Smooth muscle cell (in vitro differentiated cells): ENCODE measurements around the gene RALGPS1. TPM values are rescaled to one million over a fixed set of nuclear protein-coding genes. Genes with fewer than 3 reads are reported as not detected.

Experiments used
- DNase-seq: peaks from one replicate; lab custom pipeline; 2025; ENCODE audit not compliant: unreplicated experiment; lab: John Stamatoyannopoulos, UW
- H2AFZ ChIP-seq: fragments of 200-600 bp; sonication (generic); 2 replicates; pipeline ENCODE4 v1.6.0; 2016; ENCODE audit warnings: antibody characterized with exemption, low read depth, mild to moderate bottlenecking
- H3F3A ChIP-seq: fragments of 200-600 bp; sonication (generic); 2 replicates; pipeline ENCODE4 v1.6.0; 2017; ENCODE audit warnings: antibody characterized with exemption, low read depth
- H3K27ac ChIP-seq: fragments of 200-600 bp; sonication (generic); 2 replicates; pipeline ENCODE4 v1.5.1; 2016; ENCODE audit warnings: low read depth, mild to moderate bottlenecking
- H3K27me3 ChIP-seq: fragments of 200-600 bp; sonication (generic); 2 replicates; pipeline ENCODE4 v1.6.1; 2016; ENCODE audit warnings: low read depth, mild to moderate bottlenecking
- H3K36me3 ChIP-seq: fragments of 200-600 bp; sonication (generic); 2 replicates; pipeline ENCODE4 v1.5.1; 2016; ENCODE audit warnings: low read depth
- H3K4me1 ChIP-seq: fragments of 200-600 bp; sonication (generic); 2 replicates; pipeline ENCODE4 v1.5.1; 2016; ENCODE audit warnings: low read depth
- H3K4me2 ChIP-seq: fragments of 200-600 bp; sonication (generic); 2 replicates; pipeline ENCODE4 v1.6.0; 2016; ENCODE audit warnings: mild to moderate bottlenecking
- H3K4me3 ChIP-seq: fragments of 200-600 bp; sonication (generic); 2 replicates; pipeline ENCODE4 v1.5.1; 2016; ENCODE audit warnings: mild to moderate bottlenecking
- H3K79me2 ChIP-seq: fragments of 200-600 bp; sonication (generic); 2 replicates; pipeline ENCODE4 v1.6.0; 2016; ENCODE audit warnings: low read depth, mild to moderate bottlenecking
- H3K9ac ChIP-seq: fragments of 200-600 bp; sonication (generic); 2 replicates; pipeline ENCODE4 v1.6.0; 2016; ENCODE audit warnings: low read depth
- H3K9me3 ChIP-seq: fragments of 200-600 bp; sonication (generic); replicated peaks from 2 replicates; pipeline ENCODE4 v1.5.1; 2016; ENCODE audit warnings: low read depth
- H4K20me1 ChIP-seq: fragments of 200-600 bp; sonication (generic); 2 replicates; pipeline ENCODE4 v1.6.0; 2016; ENCODE audit warnings: low read depth
- CTCF ChIP-seq: fragments of 200-600 bp; sonication (generic); IDR thresholded peaks from 2 replicates; pipeline ENCODE4 v1.5.1; 2017; ENCODE audit warnings: borderline replicate concordance, mild to moderate bottlenecking, antibody characterized with exemption; ENCODE audit not compliant: insufficient read depth, poor library complexity, severe bottlenecking
- WGBS: methylation state at CpG from one replicate; pipeline ENCODE4 v1.1.7; 2016; ENCODE audit warnings: low lambda C conversion rate; 5-methylcytosine and 5-hydroxymethylcytosine counted together
- polyA plus RNA-seq: library from polyadenylated mRNA; unstranded; fragments of >200 nt; fragmentation: Nextera tagmentation; extraction: Ambion mirVana; gene quantifications from 2 replicates; pipeline ENCODE4 v1.2.1, GENCODE V29; 2016
- total RNA-seq: library from RNA; depleted of rRNA; stranded (reverse); fragments of >200 nt; gene quantifications from 2 replicates; pipeline ENCODE4 v1.2.3, GENCODE V29; 2014

The RALGPS1 gene
- total and polyA plus RNA-seq, 2 experiments from 2014 or later: 2.1 to 4.0 TPM

DNA sequence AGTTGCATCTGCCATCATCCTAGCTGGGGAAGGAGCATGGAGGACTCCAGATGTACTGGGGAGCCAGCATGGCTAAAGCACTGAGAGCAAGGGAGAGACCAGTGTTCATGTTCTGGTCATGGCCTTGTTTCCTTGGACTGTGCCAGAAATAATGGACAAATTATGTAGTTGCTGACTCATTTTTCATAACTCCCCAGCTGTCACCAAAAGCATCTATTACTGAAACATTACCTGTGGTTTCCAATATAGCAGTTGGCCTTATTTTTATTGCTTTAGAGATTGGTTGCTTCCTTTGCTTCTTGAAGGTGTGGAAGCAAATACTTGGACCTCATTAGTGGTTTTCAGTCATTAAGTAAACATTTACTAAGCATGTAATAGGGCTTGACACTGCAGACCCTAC, 11.3 kb downstream of the RALGPS1 start:
- no peak overlapping the region for H2AFZ ChIP-seq
- no peak overlapping the region for H3K27ac ChIP-seq

DNA sequence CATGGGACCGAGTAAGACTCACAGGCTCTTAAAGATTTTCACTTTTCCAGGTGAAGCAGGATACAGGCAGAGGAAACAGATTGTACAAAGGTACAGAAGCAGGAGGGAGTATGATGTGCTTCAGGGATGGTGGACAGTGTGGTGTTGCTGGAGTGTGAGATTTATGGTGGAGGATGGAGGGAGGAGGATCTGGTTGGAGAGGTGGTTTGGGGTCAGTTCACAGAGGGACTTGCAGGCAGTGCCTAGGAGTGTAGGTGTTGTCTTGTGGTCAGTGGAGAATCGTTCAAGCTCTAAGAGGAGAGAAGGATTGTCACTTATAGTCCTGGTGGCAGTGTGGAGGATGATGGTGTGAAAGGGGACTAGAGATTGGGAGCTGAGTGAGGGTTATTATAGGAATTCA, 11.8 kb downstream of the RALGPS1 start:
- no peak for DNase-seq
- H3K79me2 ChIP-seq: no peaks in the 10 kb centered on the region
- no peaks in the 10 kb centered on the region for H4K20me1 ChIP-seq
- no peaks in the 10 kb centered on the region for H3K36me3 ChIP-seq
- H2AFZ ChIP-seq: no peak overlapping the region
- H3K9ac ChIP-seq: no peak overlapping the region
- no peak overlapping the region for H3K27ac ChIP-seq
- WGBS: 90% methylated on average over 2 of the region's 2 CpGs
- no peak overlapping the region for H3K4me2 ChIP-seq
- H3K4me1 ChIP-seq: peaks cover 8% of the 10 kb centered on the region
- H3K4me3 ChIP-seq: no peak overlapping the region
- TF ChIP-seq CTCF: no peak
- no peaks in the 10 kb centered on the region for H3K9me3 ChIP-seq
- peaks cover 30% of the 10 kb centered on the region for H3K27me3 ChIP-seq
- no peaks in the 10 kb centered on the region for H3F3A ChIP-seq

More for the DNA sequence above, 11.3 kb downstream of the RALGPS1 start:
- H3K4me1 ChIP-seq: peaks cover 8% of the 10 kb centered on the region
- H3K36me3 ChIP-seq: no peaks in the 10 kb centered on the region
- H3K4me2 ChIP-seq: no peak overlapping the region
- TF ChIP-seq CTCF: no peak
- peaks cover 30% of the 10 kb centered on the region for H3K27me3 ChIP-seq
- no peaks in the 10 kb centered on the region for H4K20me1 ChIP-seq
- no peaks in the 10 kb centered on the region for H3K9me3 ChIP-seq
- DNase-seq: no peak
- H3K4me3 ChIP-seq: no peak overlapping the region
- no peaks in the 10 kb centered on the region for H3F3A ChIP-seq
- no peak overlapping the region for H3K9ac ChIP-seq
- no peaks in the 10 kb centered on the region for H3K79me2 ChIP-seq

- peaks cover 8% of the 10 kb centered on the region for H3K4me1 ChIP-seq
- H3K4me2 ChIP-seq: no peak overlapping the region
- WGBS: 79% methylated on average over 6 of the region's 6 CpGs
- no peak for TF ChIP-seq CTCF
- no peaks in the 10 kb centered on the region for H3K9me3 ChIP-seq
- no peak overlapping the region for H3K27ac ChIP-seq
- H3K9ac ChIP-seq: no peak overlapping the region
- peaks cover 30% of the 10 kb centered on the region for H3K27me3 ChIP-seq
- no peak overlapping the region for H3K4me3 ChIP-seq
- no peaks in the 10 kb centered on the region for H4K20me1 ChIP-seq
- no peaks in the 10 kb centered on the region for H3F3A ChIP-seq
- no peak for DNase-seq
- H3K79me2 ChIP-seq: no peaks in the 10 kb centered on the region
- no peak overlapping the region for H2AFZ ChIP-seq
- no peaks in the 10 kb centered on the region for H3K36me3 ChIP-seq
Observed at GRCh38 chr9:126927419-126927818, 12.8 kb downstream of the RALGPS1 start.

- H3K9ac ChIP-seq: no peak overlapping the region
- H3F3A ChIP-seq: no peaks in the 10 kb centered on the region
- H3K79me2 ChIP-seq: no peaks in the 10 kb centered on the region
- no peak overlapping the region for H3K27ac ChIP-seq
- WGBS: 76% methylated on average over 10 of the region's 11 CpGs
- no peaks in the 10 kb centered on the region for H3K9me3 ChIP-seq
- TF ChIP-seq CTCF: no peak
- no peak for DNase-seq
- H3K4me3 ChIP-seq: no peak overlapping the region
- no peak overlapping the region for H3K4me2 ChIP-seq
- H3K4me1 ChIP-seq: peaks cover 5% of the 10 kb centered on the region
- H2AFZ ChIP-seq: no peak overlapping the region
- no peaks in the 10 kb centered on the region for H3K36me3 ChIP-seq
- no peaks in the 10 kb centered on the region for H4K20me1 ChIP-seq
- H3K27me3 ChIP-seq: peaks cover 13% of the 10 kb centered on the region
Observed at GRCh38 chr9:126932871-126933321, 18.3 kb downstream of the RALGPS1 start.
